ENCODE data around the gene HMGN4.

HMGN4 gene

DNA sequence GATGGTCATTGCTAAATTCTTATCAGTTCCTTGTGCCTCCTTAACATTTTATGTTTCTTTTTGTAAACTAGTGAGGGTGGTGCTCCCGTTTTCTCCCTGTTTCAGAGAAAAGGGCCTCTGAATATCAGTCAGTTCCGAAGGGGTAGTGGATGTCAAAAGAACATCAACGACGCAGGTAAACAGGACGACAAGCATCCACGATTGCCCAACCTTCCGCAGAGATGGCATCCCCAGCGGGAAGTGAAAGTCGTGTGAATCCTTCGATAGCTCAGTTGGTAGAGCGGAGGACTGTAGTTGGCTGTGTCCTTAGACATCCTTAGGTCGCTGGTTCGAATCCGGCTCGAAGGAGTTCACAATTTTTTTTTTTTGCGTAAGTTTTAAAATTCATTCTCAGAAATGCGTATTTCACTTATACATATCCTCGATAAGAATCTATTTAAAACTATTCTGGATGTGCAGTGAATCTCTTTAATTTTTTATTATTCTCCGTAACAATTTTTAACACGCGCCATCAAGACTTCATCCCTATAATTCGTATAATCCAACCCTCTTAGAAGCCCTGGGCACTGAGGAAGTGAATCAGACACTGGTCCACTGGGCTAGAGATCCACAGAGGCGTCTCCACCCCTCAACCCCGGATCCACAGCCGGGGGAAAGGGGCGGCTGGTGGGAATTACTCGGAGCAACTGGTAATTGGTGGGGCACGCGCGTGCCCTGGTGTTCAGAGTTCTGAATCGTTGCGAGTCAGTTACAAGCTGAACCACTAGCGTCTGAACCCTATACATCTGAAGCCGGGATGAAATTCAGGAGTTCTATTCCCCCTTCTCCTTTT, 30.7 kb downstream of the HMGN4 start:
- peak; percentile 93 for DNase-seq
- no peak overlapping the region for H3K14ac ChIP-seq (ENCODE audit: low read length in 2 of 2)
- H3K79me1 ChIP-seq (replicated peaks; ENCODE audit: low read length, poor library complexity, severe bottlenecking): no peaks in the 10 kb centered on the region
- peak overlapping the region; percentile 48 to 92 for H3K4me3 ChIP-seq (ENCODE audit: insufficient read depth in 1 of 2, low read depth in 1 of 2, low read length in 2 of 2)
- H2AFZ ChIP-seq (ENCODE audit: low read depth, low read length): no peak overlapping the region
- H2BK15ac ChIP-seq (ENCODE audit: low read depth, poor library complexity, severe bottlenecking): no peak overlapping the region
- H2AK5ac ChIP-seq (ENCODE audit: low read length, severe bottlenecking): no peak overlapping the region
- no peak overlapping the region for H4K91ac ChIP-seq (ENCODE audit: low read length)
- H3K9ac ChIP-seq (ENCODE audit: low read length): peak overlapping the region; percentile 90
- H2BK120ac ChIP-seq (ENCODE audit: low read depth, low read length): no peak overlapping the region
- WGBS: under 1% methylated on average over 24 of the region's 34 CpGs
- H3K9me3 ChIP-seq (ENCODE audit: control insufficient read depth, low read length): no peaks in the 10 kb centered on the region
- peak overlapping the region; percentile 41 for H3K27ac ChIP-seq (ENCODE audit: low read length, poor library complexity, severe bottlenecking)
- H3K27me3 ChIP-seq (ENCODE audit: control insufficient read depth in 1 of 2, insufficient read depth in 1 of 2, low read length in 2 of 2): no peaks in the 10 kb centered on the region
- H3K4me1 ChIP-seq (ENCODE audit: control insufficient read depth, insufficient read depth, low read depth, low read length): no peaks in the 10 kb centered on the region
- H2BK12ac ChIP-seq (ENCODE audit: low read length in 2 of 2): no peak overlapping the region
- H3K36me3 ChIP-seq (ENCODE audit: control insufficient read depth in 1 of 2, insufficient read depth in 2 of 2, low read depth in 1 of 2, low read length in 2 of 2): no peaks in the 10 kb centered on the region
- H3K18ac ChIP-seq (ENCODE audit: low read depth in 1 of 2, low read length in 2 of 2): no peak overlapping the region
- H2BK5ac ChIP-seq (ENCODE audit: low read depth, low read length, poor library complexity, severe bottlenecking): no peak overlapping the region
- H3K4me2 ChIP-seq (ENCODE audit: low read length, poor library complexity, severe bottlenecking): peak overlapping the region; percentile 48
- H4K8ac ChIP-seq (ENCODE audit: low read length): peak overlapping the region; percentile 40
- H3K23ac ChIP-seq (ENCODE audit: low read length in 2 of 2): no peak overlapping the region
- H3K4ac ChIP-seq (ENCODE audit: low read depth in 1 of 2, low read length in 2 of 2): no peak overlapping the region

DNA sequence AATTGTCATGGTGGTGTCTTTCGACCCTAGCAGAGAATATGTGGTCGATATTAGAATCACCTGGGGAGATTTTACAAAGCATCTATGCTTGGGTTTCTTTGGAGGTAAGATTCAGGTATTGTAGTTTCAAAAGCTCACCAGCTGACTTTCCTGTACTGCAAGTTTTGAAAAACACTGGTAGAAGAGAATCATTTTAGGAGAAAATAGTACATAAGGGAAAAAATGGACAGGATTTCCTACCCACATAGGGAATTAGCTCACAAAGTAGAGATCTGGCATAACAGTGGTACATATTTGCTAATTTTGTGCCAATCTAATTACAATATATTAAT, 31.2 kb downstream of the HMGN4 start:
- Histone ChIP-seq H4K8ac (ENCODE audit: low read length) (no peak overlapping the region), H2BK12ac (ENCODE audit: low read length in 2 of 2) (no peak overlapping the region), H2AFZ (ENCODE audit: low read depth, low read length) (no peak overlapping the region), H3K36me3 (ENCODE audit: control insufficient read depth in 1 of 2, insufficient read depth in 2 of 2, low read depth in 1 of 2, low read length in 2 of 2) (no peaks in the 10 kb centered on the region), H3K23ac (ENCODE audit: low read length in 2 of 2) (no peak overlapping the region), H3K4me2 (ENCODE audit: low read length, poor library complexity, severe bottlenecking) (peak overlapping the region; percentile 48), H2BK120ac (ENCODE audit: low read depth, low read length) (no peak overlapping the region), H3K4me3 (ENCODE audit: insufficient read depth in 1 of 2, low read depth in 1 of 2, low read length in 2 of 2) (peak overlapping the region in 1 of 2 experiments; percentile 92), H2AK5ac (ENCODE audit: low read length, severe bottlenecking) (no peak overlapping the region), H3K9ac (ENCODE audit: low read length) (peak overlapping the region; percentile 90), H2BK15ac (ENCODE audit: low read depth, poor library complexity, severe bottlenecking) (no peak overlapping the region), H4K91ac (ENCODE audit: low read length) (no peak overlapping the region), H3K14ac (ENCODE audit: low read length in 2 of 2) (no peak overlapping the region), H3K4me1 (ENCODE audit: control insufficient read depth, insufficient read depth, low read depth, low read length) (no peaks in the 10 kb centered on the region), H3K4ac (ENCODE audit: low read depth in 1 of 2, low read length in 2 of 2) (no peak overlapping the region), H3K18ac (ENCODE audit: low read depth in 1 of 2, low read length in 2 of 2) (no peak overlapping the region), H2BK5ac (ENCODE audit: low read depth, low read length, poor library complexity, severe bottlenecking) (no peak overlapping the region), H3K27ac (ENCODE audit: low read length, poor library complexity, severe bottlenecking) (peak overlapping the region; percentile 41), H3K27me3 (ENCODE audit: control insufficient read depth in 1 of 2, insufficient read depth in 1 of 2, low read length in 2 of 2) (no peaks in the 10 kb centered on the region), H3K79me1 (replicated peaks; ENCODE audit: low read length, poor library complexity, severe bottlenecking) (no peaks in the 10 kb centered on the region), H3K9me3 (ENCODE audit: control insufficient read depth, low read length) (no peaks in the 10 kb centered on the region)
- 13% methylated on average over 2 of the region's 2 CpGs for WGBS
- DNase-seq: no peak

DNA sequence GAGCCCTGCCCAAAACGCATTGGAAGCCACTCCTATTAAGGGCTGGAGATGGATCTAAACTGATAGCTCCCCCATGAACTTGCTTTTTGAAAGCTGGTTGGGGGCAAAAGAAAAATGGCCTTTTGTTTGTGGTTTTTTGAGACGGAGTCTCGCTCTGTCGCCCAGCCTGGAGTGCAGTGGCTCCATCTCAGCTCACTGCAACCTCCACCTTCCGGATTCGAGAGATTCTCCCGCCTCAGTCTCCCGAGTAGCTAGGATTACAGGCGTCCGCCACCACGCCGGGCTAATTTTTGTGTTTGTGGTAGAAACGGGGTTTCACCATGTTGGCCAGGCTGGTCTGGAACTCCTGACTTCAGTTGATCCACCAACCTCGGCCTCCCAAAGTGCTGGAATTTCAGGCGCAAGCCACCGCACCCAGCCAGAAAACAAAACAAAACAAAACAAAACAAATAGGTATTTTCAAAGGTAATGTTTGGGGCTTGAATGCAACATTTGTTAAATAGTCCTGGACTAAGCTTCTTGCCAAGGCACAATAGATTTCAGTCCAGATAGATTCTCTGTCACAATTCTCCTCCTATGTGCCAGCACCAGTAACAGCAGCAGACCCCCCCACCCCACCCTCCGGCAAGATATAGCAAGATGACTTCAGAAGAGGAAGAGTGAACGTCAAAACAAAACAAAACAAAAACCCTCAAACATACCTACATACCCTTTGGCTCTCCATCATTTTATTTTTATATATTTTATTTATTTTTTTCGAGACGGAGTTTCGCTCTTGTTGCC, 32.1 kb downstream of the HMGN4 start:
- Histone ChIP-seq H2BK15ac (ENCODE audit: low read depth, poor library complexity, severe bottlenecking) (no peak overlapping the region), H3K9me3 (ENCODE audit: control insufficient read depth, low read length) (no peaks in the 10 kb centered on the region), H4K91ac (ENCODE audit: low read length) (no peak overlapping the region), H3K4me2 (ENCODE audit: low read length, poor library complexity, severe bottlenecking) (no peak overlapping the region), H3K9ac (ENCODE audit: low read length) (no peak overlapping the region), H3K4ac (ENCODE audit: low read depth in 1 of 2, low read length in 2 of 2) (no peak overlapping the region), H4K8ac (ENCODE audit: low read length) (no peak overlapping the region), H2AFZ (ENCODE audit: low read depth, low read length) (no peak overlapping the region), H3K36me3 (ENCODE audit: control insufficient read depth in 1 of 2, insufficient read depth in 2 of 2, low read depth in 1 of 2, low read length in 2 of 2) (no peaks in the 10 kb centered on the region), H2BK12ac (ENCODE audit: low read length in 2 of 2) (no peak overlapping the region), H3K27ac (ENCODE audit: low read length, poor library complexity, severe bottlenecking) (no peak overlapping the region), H2AK5ac (ENCODE audit: low read length, severe bottlenecking) (no peak overlapping the region), H3K79me1 (replicated peaks; ENCODE audit: low read length, poor library complexity, severe bottlenecking) (no peaks in the 10 kb centered on the region), H2BK5ac (ENCODE audit: low read depth, low read length, poor library complexity, severe bottlenecking) (no peak overlapping the region), H3K23ac (ENCODE audit: low read length in 2 of 2) (no peak overlapping the region), H3K27me3 (ENCODE audit: control insufficient read depth in 1 of 2, insufficient read depth in 1 of 2, low read length in 2 of 2) (no peaks in the 10 kb centered on the region), H3K4me1 (ENCODE audit: control insufficient read depth, insufficient read depth, low read depth, low read length) (no peaks in the 10 kb centered on the region), H3K18ac (ENCODE audit: low read depth in 1 of 2, low read length in 2 of 2) (no peak overlapping the region), H2BK120ac (ENCODE audit: low read depth, low read length) (no peak overlapping the region), H3K14ac (ENCODE audit: low read length in 2 of 2) (no peak overlapping the region), H3K4me3 (ENCODE audit: insufficient read depth in 1 of 2, low read depth in 1 of 2, low read length in 2 of 2) (no peak overlapping the region)
- 92% methylated on average over 18 of the region's 21 CpGs for WGBS
- no peak for DNase-seq

DNA sequence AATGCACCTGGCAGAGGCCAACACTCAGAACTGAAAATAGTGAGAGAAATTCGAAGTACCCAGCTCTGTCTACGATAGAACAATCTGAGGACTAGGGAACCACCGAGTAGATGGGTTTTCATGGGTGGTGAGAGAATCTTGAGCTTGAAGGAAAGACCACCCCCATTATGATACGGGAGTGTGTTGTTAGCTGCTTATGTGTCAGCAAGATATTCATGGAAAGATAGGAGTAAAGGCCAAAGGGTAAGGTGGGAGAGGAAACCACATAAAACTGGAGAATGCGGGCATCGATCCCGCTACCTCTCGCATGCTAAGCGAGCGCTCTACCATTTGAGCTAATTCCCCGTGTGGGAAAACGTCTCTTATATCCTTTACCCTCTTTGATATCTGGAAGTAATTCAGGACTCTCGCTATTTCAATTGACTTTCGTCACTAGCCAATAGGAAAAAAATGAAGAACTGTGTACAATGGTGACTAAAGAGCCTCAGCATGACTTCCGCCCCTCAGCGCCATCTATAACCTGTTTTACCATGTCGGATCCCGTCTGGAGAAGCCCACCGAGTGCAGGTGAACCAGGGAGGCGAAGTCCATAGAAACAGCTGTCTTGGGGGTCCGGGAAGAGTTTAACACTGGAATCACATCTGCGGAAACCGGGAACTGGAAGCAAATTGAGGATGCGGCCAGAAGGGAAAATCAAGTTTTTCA, 33.6 kb downstream of the HMGN4 start:
- 9% methylated on average over 22 of the region's 24 CpGs for WGBS
- no peak overlapping the region for H2BK5ac ChIP-seq (ENCODE audit: low read depth, low read length, poor library complexity, severe bottlenecking)
- no peaks in the 10 kb centered on the region for H3K9me3 ChIP-seq (ENCODE audit: control insufficient read depth, low read length)
- no peak overlapping the region for H3K14ac ChIP-seq (ENCODE audit: low read length in 2 of 2)
- peak overlapping the region; percentile 56 to 90 for H3K4me3 ChIP-seq (ENCODE audit: insufficient read depth in 1 of 2, low read depth in 1 of 2, low read length in 2 of 2)
- no peaks in the 10 kb centered on the region for H3K36me3 ChIP-seq (ENCODE audit: control insufficient read depth in 1 of 2, insufficient read depth in 2 of 2, low read depth in 1 of 2, low read length in 2 of 2)
- H3K79me1 ChIP-seq (replicated peaks; ENCODE audit: low read length, poor library complexity, severe bottlenecking): no peaks in the 10 kb centered on the region
- no peak overlapping the region for H2BK15ac ChIP-seq (ENCODE audit: low read depth, poor library complexity, severe bottlenecking)
- H2AFZ ChIP-seq (ENCODE audit: low read depth, low read length): peak overlapping the region; percentile 73
- H3K23ac ChIP-seq (ENCODE audit: low read length in 2 of 2): no peak overlapping the region
- H2BK12ac ChIP-seq (ENCODE audit: low read length in 2 of 2): peak overlapping the region in 1 of 2 experiments; percentile 42
- peak overlapping the region; percentile 93 for H3K9ac ChIP-seq (ENCODE audit: low read length)
- peak overlapping the region in 1 of 2 experiments; percentile 21 for H3K4ac ChIP-seq (ENCODE audit: low read depth in 1 of 2, low read length in 2 of 2)
- no peaks in the 10 kb centered on the region for H3K4me1 ChIP-seq (ENCODE audit: control insufficient read depth, insufficient read depth, low read depth, low read length)
- H3K4me2 ChIP-seq (ENCODE audit: low read length, poor library complexity, severe bottlenecking): peak overlapping the region; percentile 77
- H2AK5ac ChIP-seq (ENCODE audit: low read length, severe bottlenecking): no peak overlapping the region
- H4K91ac ChIP-seq (ENCODE audit: low read length): peak overlapping the region; percentile 35
- peak overlapping the region; percentile 82 for H3K27ac ChIP-seq (ENCODE audit: low read length, poor library complexity, severe bottlenecking)
- no peak overlapping the region for H2BK120ac ChIP-seq (ENCODE audit: low read depth, low read length)
- no peaks in the 10 kb centered on the region for H3K27me3 ChIP-seq (ENCODE audit: control insufficient read depth in 1 of 2, insufficient read depth in 1 of 2, low read length in 2 of 2)
- H3K18ac ChIP-seq (ENCODE audit: low read depth in 1 of 2, low read length in 2 of 2): peak overlapping the region in 1 of 2 experiments; percentile 74
- peak; percentile 94 for DNase-seq
- H4K8ac ChIP-seq (ENCODE audit: low read length): no peak overlapping the region
